GM12874 (cell line): ENCODE measurements around the gene MERTK.

Source experiments
- CTCF ChIP-seq: IDR thresholded peaks from 2 replicates; pipeline ENCODE4 v1.5.1; 2011; ENCODE audit warnings: low read depth, mild to moderate bottlenecking, control low read depth, low read length, moderate library complexity; ENCODE audit not compliant: insufficient read depth

MERTK gene

DNA sequence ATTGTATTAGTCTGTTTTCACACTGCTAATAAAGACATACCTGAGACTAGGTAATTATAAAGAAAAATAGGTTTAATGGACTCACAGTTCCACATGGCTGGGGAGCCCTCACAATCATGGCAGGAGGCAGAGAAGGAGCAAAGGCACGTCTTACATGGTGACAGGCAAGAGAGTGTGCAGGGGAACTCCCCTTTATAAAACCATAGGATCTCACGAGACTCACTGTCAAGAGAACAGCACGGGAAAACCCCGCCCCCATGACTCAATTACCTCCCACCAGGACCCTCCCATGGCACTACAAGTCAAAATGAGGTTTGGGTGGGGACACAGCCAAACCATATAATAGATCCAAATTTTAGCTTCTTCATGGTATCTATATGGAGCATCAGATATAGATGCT lies 87.1 kb downstream of the MERTK start:
- no peak for TF ChIP-seq CTCF

GRCh38 chr2:111986116-111986900 lies 87.9 kb downstream of the MERTK start:
- no peak for TF ChIP-seq CTCF

- no peak for TF ChIP-seq CTCF
These were observed 92.0 kb downstream of the MERTK start for GRCh38 chr2:111990375-111990774.

DNA sequence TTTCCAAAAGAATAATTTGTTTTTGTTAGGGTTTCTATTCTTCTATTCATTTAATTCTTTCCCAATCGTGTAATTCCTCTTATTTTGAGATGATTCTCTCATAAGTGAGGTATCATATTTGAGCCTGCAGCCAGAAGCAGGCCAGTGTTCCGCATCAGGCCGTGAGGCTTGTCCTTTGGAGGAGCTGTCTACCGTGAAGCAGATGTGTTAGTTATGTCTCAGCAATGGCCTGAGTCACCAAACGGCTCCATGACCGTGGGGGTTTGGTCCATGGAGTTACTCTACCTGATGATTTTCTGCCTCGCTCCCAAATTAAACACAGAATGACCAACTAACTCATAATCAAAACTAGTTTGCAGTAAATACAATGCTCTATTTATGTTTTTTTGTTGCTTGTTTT lies 92.4 kb downstream of the MERTK start:
- no peak for TF ChIP-seq CTCF

- TF ChIP-seq CTCF: no peak
These were observed 95.6 kb downstream of the MERTK start for GRCh38 chr2:111994042-111994441.

GRCh38 chr2:111995148-111995547 lies 96.7 kb downstream of the MERTK start:
- TF ChIP-seq CTCF: no peak

DNA sequence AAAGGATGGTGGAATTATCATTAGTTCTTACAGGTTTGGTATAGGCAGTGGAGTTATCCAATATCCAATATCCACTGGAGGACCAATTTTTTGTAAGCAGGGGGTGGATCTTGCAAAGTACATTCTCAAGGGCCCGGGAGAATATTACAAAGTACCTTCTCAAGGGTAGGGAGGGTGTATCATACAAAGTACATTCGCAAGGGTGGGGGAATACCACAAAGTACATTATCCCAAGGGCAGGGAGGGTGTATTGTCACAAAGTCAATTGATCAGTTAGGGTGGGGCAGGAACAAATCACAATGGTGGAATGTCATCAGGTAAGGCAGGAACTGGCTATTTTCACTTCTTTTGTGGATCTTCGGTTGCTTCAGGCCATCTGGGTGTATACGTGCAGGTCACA lies 101.4 kb downstream of the MERTK start:
- no peak for TF ChIP-seq CTCF
